ENCODE data around the gene FLRT1. TPM values are rescaled to one million over a fixed set of nuclear protein-coding genes. Genes with fewer than 3 reads are reported as not detected.

The FLRT1 gene
- polyA plus RNA-seq, 2 of the 4 experiments (the other 2 are of a cell fraction) = 0.10 to 0.31 TPM

DNA sequence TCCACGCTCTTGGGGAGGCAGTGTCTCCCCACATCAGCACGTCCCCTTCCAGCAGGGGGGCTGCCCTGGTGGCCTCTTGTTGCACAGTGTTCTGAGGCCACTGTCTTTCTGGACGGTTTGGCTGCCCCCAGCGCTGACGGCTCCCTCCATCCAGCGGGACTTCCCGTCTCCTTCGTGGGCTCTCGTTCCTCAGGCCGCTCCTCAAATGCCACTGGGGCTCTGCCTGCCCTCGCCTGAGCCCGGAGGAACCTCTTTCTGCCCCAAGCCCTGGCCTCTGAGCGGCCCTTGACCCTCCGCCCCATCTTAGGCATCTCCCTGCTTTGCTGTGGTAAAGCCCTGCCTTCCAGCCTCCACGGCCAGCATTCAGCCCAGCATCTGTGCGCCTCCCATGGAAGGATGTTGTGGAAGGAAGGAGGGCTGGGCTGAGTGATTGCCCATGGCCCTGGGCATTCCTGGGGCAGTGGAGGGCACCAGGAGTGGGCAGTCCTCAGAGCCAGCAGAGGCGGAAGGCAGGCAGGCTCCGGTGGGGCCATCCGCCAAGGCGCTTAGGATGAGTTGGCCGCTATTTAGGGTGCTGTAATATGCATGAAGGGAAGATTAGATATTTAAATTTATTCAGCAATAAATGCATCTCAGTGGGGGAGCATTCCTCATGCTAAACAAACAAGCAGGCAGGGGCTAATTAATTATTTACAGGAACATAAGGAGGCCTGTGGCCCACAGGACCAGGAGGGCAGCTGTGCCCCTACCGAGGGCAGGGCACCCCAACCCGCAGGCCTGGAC is 31.7 kb upstream of the FLRT1 start (continued):
- TF ChIP-seq, protein P1, sequence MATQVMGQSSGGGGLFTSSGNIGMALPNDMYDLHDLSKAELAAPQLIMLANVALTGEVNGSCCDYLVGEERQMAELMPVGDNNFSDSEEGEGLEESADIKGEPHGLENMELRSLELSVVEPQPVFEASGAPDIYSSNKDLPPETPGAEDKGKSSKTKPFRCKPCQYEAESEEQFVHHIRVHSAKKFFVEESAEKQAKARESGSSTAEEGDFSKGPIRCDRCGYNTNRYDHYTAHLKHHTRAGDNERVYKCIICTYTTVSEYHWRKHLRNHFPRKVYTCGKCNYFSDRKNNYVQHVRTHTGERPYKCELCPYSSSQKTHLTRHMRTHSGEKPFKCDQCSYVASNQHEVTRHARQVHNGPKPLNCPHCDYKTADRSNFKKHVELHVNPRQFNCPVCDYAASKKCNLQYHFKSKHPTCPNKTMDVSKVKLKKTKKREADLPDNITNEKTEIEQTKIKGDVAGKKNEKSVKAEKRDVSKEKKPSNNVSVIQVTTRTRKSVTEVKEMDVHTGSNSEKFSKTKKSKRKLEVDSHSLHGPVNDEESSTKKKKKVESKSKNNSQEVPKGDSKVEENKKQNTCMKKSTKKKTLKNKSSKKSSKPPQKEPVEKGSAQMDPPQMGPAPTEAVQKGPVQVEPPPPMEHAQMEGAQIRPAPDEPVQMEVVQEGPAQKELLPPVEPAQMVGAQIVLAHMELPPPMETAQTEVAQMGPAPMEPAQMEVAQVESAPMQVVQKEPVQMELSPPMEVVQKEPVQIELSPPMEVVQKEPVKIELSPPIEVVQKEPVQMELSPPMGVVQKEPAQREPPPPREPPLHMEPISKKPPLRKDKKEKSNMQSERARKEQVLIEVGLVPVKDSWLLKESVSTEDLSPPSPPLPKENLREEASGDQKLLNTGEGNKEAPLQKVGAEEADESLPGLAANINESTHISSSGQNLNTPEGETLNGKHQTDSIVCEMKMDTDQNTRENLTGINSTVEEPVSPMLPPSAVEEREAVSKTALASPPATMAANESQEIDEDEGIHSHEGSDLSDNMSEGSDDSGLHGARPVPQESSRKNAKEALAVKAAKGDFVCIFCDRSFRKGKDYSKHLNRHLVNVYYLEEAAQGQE (IDR thresholded peaks at IDR 0.05) = no peak
- TF ChIP-seq EHF (CRISPR knock-in tag; IDR thresholded peaks at IDR 0.05) = no peak

- ATAC-seq = no peak
- peak in 1 of 2 experiments; percentile 75 for DNase-seq (ENCODE audit: low read depth in 1 of 2, low spot score in 1 of 2)
- CTCF ChIA-PET = interaction anchor here (6.2 kb wide), 1 partner anchor 143 kb away, joined by 41 read pairs; no protein-coding TSS in a partner anchor
- H3K4me1 ChIP-seq = peaks cover 38% of the 10 kb centered on the region
- WGBS (ENCODE audit: missing lambda C conversion rate) = 52% methylated on average over 4 of the region's 4 CpGs
- H3K9me3 ChIP-seq = no peaks in the 10 kb centered on the region
- no peak overlapping the region for H3K4me3 ChIP-seq
- H3K4me2 ChIP-seq = peak overlapping the region; percentile 37
- POLR2A ChIA-PET = no interaction called here
- TF ChIP-seq HDAC2 (IDR thresholded peaks at IDR 0.05) (0 out of 2 replicates have a peak, but pooled peaks have one; percentile 66), KDM1A (IDR thresholded peaks at IDR 0.05; ENCODE audit: low read depth) (peak; percentile 87), NR3C1 (IDR thresholded peaks at IDR 0.05) (no peak), ZFP36 (IDR thresholded peaks at IDR 0.05; ENCODE audit: borderline replicate concordance, partially characterized antibody) (peak; percentile 93), FOSB (CRISPR knock-in tag; IDR thresholded peaks at IDR 0.05) (peak; percentile 43; the same call in 1 of the 2 replicates), FOSL2 (IDR thresholded peaks at IDR 0.05) (0 out of 2 replicates have a peak, but pooled peaks have one; percentile 12), FOSL2 (CRISPR knock-in tag; IDR thresholded peaks at IDR 0.05) (peak; percentile 88), KDM5A (IDR thresholded peaks at IDR 0.05) (no peak)
- no peak for FAIRE-seq
- H3K27ac ChIP-seq = peak overlapping the region; percentile 31 to 75; a peak in 4 of 6 replicates
These were observed 31.1 kb upstream of the FLRT1 start for GRCh38 chr11:64004590-64004984.

GRCh38 chr11:64005691-64006090 is 30.0 kb upstream of the FLRT1 start:
- H3K4me2 ChIP-seq = no peak overlapping the region
- 72% methylated on average over 4 of the region's 4 CpGs for WGBS (ENCODE audit: missing lambda C conversion rate)
- H3K9me3 ChIP-seq = 0 out of 3 replicates have a peak, but pooled peaks cover 3% of the 10 kb centered on the region
- ChIA-PET POLR2A (no interaction called here), CTCF (interaction anchor here (0.6 to 6.2 kb wide), 5 partner anchors 11 to 237 kb away, joined by 4 to 41 read pairs (median 5); partner anchors contain the start of gene ZFTA)
- DNase-seq (ENCODE audit: low read depth in 1 of 2, low spot score in 1 of 2) (no peak), ATAC-seq (no peak), FAIRE-seq (no peak)
- 0 out of 6 replicates have a peak overlapping the region, but pooled peaks of 1 of the 2 experiments have one; percentile 14 for H3K27ac ChIP-seq
- H3K4me1 ChIP-seq = peaks cover 38% of the 10 kb centered on the region
- no peak overlapping the region for H3K4me3 ChIP-seq
- TF ChIP-seq SREBF2 (IDR thresholded peaks at IDR 0.05) (no peak), RARB (CRISPR knock-in tag; IDR thresholded peaks at IDR 0.05) (no peak), HEYL (CRISPR knock-in tag; IDR thresholded peaks at IDR 0.05) (no peak), SMC3 (IDR thresholded peaks at IDR 0.05) (no peak), ZNF302 (CRISPR knock-in tag; IDR thresholded peaks at IDR 0.05) (no peak)

DNA sequence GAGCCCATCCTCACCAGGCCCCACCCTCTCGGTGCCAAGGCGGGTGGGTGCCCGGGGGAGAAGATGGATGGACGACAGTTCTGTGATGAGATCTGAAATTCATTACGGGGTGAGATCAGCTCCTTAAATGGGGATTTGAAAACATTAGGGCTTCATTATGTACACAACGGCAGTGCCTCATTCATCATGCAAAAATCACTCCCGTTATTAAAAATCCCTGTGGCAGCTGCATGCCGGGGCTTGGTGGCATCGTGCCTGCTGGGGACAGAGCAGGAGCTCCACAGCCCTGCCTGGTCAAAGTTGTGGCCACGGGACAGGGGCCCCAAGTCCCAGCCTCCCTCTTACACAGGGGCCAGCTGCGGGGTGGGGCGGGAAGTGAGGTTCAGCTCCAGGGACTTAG is 29.3 kb upstream of the FLRT1 start:
- WGBS (ENCODE audit: missing lambda C conversion rate) = 55% methylated on average over 12 of the region's 12 CpGs
- no peak for FAIRE-seq
- TF ChIP-seq ZC3H11A (IDR thresholded peaks at IDR 0.05) = no peak
- no peak for TF ChIP-seq FOXS1 (CRISPR knock-in tag; IDR thresholded peaks at IDR 0.05)
- TF ChIP-seq, protein P1 (IDR thresholded peaks at IDR 0.05) = no peak
- TF ChIP-seq ESRRA (IDR thresholded peaks at IDR 0.05; ENCODE audit: borderline replicate concordance, low read length) = no peak
- no peak for TF ChIP-seq NFE2L2 (conservative IDR thresholded peaks at IDR 0.05; ENCODE audit: low read length)
- no peak for TF ChIP-seq MAFK (IDR thresholded peaks at IDR 0.05; ENCODE audit: partially characterized antibody)
- TF ChIP-seq RAD21 (conservative IDR thresholded peaks at IDR 0.05 in 1 of 2, IDR thresholded peaks at IDR 0.05 in 1 of 2) = no peak
- no peak for TF ChIP-seq RFX5 (IDR thresholded peaks at IDR 0.05)
- no peak for TF ChIP-seq ZFP36 (IDR thresholded peaks at IDR 0.05; ENCODE audit: borderline replicate concordance, partially characterized antibody)
- ATAC-seq = no peak; a peak in 1 of 6 replicates
- Histone ChIP-seq H3K9me3 (0 out of 3 replicates have a peak, but pooled peaks cover 3% of the 10 kb centered on the region), H3K27ac (peak overlapping the region; percentile 74 to 83; a peak in 4 of 6 replicates), H3K4me1 (peaks cover 43% of the 10 kb centered on the region), H3K4me2 (peak overlapping the region; percentile 95), H3K4me3 (no peak overlapping the region)
- ChIA-PET POLR2A (interaction anchor here (0.6 to 1.2 kb wide), 2 partner anchors 10 to 295 kb away, joined by 3 to 5 read pairs; no protein-coding TSS in a partner anchor), CTCF (interaction anchor here (1.3 to 6.2 kb wide), 7 partner anchors 10 to 238 kb away, joined by 3 to 41 read pairs (median 5); partner anchors contain the start of gene ZFTA)
- DNase-seq (ENCODE audit: low read depth in 1 of 2, low spot score in 1 of 2) = no peak

All from A549 (cell line).